ENCODE data around the gene AFDN. TPM values are rescaled to one million over a fixed set of nuclear protein-coding genes. Genes with fewer than 3 reads are reported as not detected.
A peak's percentile ranks its signal among the peaks of the same experiment; 100 is the strongest.

Gene AFDN
- total RNA-seq, 2 donors from 2014 or later, result 213 to 232 TPM

- Histone ChIP-seq H3K4me3 (no peak overlapping the region), H3K27me3 (no peaks in the 10 kb centered on the region), H3K9ac (ENCODE audit: low read depth in 2 of 2, low read length in 2 of 2) (peak overlapping the region in 1 of 2 donors; percentile 51), H3K4me1 (no peaks in the 10 kb centered on the region), H3K36me3 (no peaks in the 10 kb centered on the region), H3K27ac (peak overlapping the region; percentile 44), H3K9me3 (no peaks in the 10 kb centered on the region)
- DNase-seq, result peak; percentile 25
- TF ChIP-seq CTCF (IDR thresholded peaks at IDR 0.05), result no peak
- intact Hi-C loops (cut with DNase I), result no loop called here
Measured at GRCh38 chr6:167797476-167798265, 29.0 kb upstream of the AFDN start.

DNA sequence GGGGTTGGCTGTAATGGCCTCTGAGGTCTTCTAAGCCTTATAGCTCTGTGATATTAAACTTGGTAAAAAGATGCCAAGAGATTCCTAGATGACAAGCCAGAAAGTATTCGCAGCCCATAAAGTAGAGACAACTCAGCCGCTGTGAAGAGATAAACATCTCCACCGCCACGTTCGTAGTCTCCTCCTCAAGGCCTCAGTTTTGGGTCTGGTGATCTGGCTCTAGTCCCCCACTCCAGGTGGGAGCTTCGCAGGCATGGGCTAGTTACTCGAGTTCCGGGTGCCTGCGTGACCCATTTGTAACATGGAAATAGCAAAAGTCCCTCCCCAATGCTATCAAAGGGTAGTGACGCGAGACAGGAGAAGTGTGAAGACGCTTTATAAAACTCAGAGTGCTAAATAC, 28.3 kb upstream of the AFDN start:
- no peak for TF ChIP-seq CTCF (IDR thresholded peaks at IDR 0.05)
- Histone ChIP-seq H3K36me3 (no peaks in the 10 kb centered on the region), H3K9ac (ENCODE audit: low read depth in 2 of 2, low read length in 2 of 2) (no peak overlapping the region), H3K27ac (no peak overlapping the region), H3K4me1 (no peaks in the 10 kb centered on the region), H3K9me3 (no peaks in the 10 kb centered on the region), H3K27me3 (no peaks in the 10 kb centered on the region), H3K4me3 (no peak overlapping the region)
- peak; percentile 12 for DNase-seq
- intact Hi-C loops (cut with DNase I), result no loop called here

DNA sequence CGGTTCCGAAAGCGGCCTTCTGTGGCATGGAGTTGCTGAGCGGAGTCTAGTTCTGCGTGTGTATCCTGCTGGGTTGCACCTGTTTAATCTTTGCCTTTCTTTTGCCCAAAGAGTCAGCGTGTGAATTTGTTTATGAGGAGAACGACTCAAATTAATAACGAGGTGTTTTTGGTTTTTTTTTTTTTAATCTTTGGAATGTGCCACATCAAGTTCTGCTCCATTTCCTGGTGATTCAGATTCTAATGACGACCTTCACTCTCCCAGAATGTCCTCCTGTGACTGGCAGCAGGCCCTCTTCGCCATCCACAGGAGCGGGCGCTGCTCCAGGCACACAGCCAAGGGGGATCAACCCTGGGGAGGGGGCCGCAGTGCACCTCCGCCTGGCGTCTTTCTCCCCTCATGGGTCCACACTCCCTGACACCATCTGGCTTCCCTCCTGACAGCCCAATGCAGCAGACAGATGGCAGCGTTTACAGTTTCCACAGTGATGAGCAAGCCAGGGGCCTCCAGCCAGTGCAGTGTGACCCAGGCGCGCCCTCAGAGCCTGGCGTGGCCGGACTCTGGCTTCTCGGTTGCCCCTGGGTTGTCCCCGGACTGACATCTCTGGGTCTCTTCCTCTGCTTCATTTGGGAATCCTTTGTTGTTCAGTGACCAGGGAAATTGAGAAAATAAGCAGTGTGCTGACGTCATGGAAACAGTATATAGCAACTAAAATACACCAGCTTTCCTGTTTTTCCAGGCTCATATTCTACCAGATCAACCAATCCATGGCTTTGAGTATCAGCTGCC, 27.5 kb upstream of the AFDN start:
- no peaks in the 10 kb centered on the region for H3K36me3 ChIP-seq
- H3K27me3 ChIP-seq, result no peaks in the 10 kb centered on the region
- peak; percentile 19 for DNase-seq
- no peak overlapping the region for H3K9ac ChIP-seq (ENCODE audit: low read depth in 2 of 2, low read length in 2 of 2)
- no peak overlapping the region for H3K27ac ChIP-seq
- H3K4me1 ChIP-seq, result no peaks in the 10 kb centered on the region
- no peak overlapping the region for H3K4me3 ChIP-seq
- TF ChIP-seq CTCF (IDR thresholded peaks at IDR 0.05), result no peak
- no peaks in the 10 kb centered on the region for H3K9me3 ChIP-seq
- intact Hi-C loops (cut with DNase I), result no loop called here

- TF ChIP-seq CTCF (IDR thresholded peaks at IDR 0.05), result no peak
- intact Hi-C loops (cut with DNase I), result no loop called here
- Histone ChIP-seq H3K9me3 (no peaks in the 10 kb centered on the region), H3K27ac (no peak overlapping the region), H3K36me3 (no peaks in the 10 kb centered on the region), H3K4me3 (no peak overlapping the region), H3K27me3 (no peaks in the 10 kb centered on the region), H3K4me1 (no peaks in the 10 kb centered on the region), H3K9ac (ENCODE audit: low read depth in 2 of 2, low read length in 2 of 2) (no peak overlapping the region)
- no peak for DNase-seq
Measured at GRCh38 chr6:167800549-167800948, 26.2 kb upstream of the AFDN start.

- no peak overlapping the region for H3K4me3 ChIP-seq
- no peak overlapping the region for H3K9ac ChIP-seq (ENCODE audit: low read depth in 2 of 2, low read length in 2 of 2)
- no peaks in the 10 kb centered on the region for H3K36me3 ChIP-seq
- no peaks in the 10 kb centered on the region for H3K9me3 ChIP-seq
- no peak for TF ChIP-seq CTCF (IDR thresholded peaks at IDR 0.05)
- DNase-seq, result no peak
- no peaks in the 10 kb centered on the region for H3K27me3 ChIP-seq
- H3K4me1 ChIP-seq, result no peaks in the 10 kb centered on the region
- intact Hi-C loops (cut with DNase I), result no loop called here
- H3K27ac ChIP-seq, result no peak overlapping the region
Measured at GRCh38 chr6:167801263-167801662, 25.4 kb upstream of the AFDN start.
